ENCODE data around the gene PARP6. TPM values are rescaled to one million over a fixed set of nuclear protein-coding genes. Genes with fewer than 3 reads are reported as not detected.
A peak's percentile ranks its signal among the peaks of the same experiment; 100 is the strongest.

The PARP6 gene
- total RNA-seq, 4 donors from 2014 or later = 52.4 to 65.7 (median 59.4) TPM

DNA sequence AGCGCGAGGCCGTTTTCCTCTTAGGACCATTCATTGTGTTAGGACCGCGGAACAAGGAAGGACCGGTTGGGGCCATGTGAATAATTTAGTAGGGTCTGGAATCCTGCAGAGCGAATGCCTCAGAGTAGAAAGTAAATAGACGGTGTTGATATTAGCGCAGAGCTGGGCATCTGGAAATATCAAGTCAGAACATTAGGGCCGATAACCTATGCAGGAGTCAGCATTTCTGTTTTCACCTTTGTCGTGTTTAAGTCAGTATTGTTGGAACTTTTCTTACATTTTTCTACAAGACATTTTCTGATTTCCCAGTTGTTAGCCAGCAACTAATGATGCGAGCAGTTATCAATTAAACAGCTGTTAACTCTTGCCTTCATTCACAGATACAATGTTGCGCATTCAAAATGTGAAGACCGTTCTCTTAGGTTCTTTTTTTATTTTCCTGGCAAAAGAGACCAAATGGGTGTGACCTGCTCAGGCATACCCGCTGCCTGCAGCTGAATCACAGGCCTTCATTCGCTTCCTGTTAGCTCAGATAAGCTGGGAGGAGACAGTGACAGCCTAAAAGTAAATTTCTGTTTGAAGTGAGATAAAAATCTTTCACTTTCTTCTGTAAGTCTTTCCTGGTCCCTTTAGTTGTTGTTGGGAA lies 40.4 kb downstream of the PARP6 start:
- DNase-seq (ENCODE audit: low spot score) (no peak), ATAC-seq (ENCODE audit: low FRiP score) (peak; percentile 30)
- TF ChIP-seq CTCF (IDR thresholded peaks at IDR 0.05) = no peak

GRCh38 chr15:72231066-72231832 lies 41.1 kb downstream of the PARP6 start, which contains the start of gene PKM:
TSS of gene PKM (minus strand) at chr15:72231190. CDS start at chr15:72219097, 12,093 bp downstream.
- peak; percentile 86 for DNase-seq (ENCODE audit: low spot score)
- TF ChIP-seq CTCF (IDR thresholded peaks at IDR 0.05) = no peak
- ATAC-seq (ENCODE audit: low FRiP score) = peak; percentile 72

DNA sequence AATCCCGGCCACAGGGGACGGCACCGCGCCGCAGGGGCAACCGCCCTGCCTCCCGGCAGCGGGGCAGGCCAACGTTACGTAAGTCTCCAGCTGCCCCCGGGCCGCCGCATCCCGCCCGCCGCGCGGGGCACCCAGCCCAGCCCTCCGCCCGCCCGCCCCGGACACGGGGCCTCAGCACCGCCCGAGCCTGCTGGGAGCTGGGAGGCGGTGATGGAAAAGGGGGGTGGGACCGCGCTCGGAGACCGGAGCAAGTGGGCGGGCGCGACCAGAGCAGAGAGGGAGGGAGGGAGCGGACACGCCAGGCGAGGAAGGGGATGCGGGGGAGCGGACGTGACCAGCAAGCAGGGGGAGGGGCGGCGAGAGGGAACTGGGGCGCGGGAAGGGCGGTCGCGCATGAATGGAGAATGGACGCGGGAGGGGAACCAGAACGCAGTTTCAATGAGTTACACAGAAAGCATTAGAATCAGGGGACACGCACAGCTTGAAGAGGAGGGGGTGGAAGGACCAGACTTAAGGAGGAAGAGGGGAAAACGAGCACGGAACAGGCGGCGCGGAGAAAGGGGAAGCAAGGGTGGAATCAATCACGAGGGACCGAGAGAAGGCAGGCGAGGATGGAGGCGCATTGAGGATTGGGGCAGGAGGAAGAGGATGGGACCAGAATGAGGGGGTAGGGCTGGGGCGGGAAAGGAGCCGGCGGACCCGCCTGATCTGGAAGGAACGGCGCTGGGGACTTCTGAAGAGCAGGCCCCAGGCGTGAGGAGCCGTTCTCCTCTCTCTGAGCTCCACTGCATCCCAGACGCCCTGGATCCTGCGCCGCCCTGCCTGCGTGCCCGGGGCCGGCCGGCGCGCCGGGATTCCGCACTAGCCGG lies 41.9 kb downstream of the PARP6 start:
- no peak for TF ChIP-seq CTCF (IDR thresholded peaks at IDR 0.05)
- peak; percentile 68 for ATAC-seq (ENCODE audit: low FRiP score)

DNA sequence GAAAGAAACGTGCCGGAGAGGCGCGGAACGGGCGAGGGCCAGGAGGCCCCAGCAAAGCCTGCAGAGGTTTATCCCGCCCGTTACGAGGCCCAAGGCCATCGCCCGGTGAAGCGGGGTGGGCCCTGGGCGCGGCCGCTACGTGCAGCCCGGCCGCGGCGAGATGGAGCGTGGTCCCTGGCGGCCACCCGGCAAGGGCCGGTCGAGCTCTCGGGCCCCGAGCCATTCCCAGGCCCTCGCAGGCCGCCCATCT lies 42.5 kb downstream of the PARP6 start:
- DNase-seq (ENCODE audit: low spot score) (no peak), ATAC-seq (ENCODE audit: low FRiP score) (no peak)
- TF ChIP-seq CTCF (IDR thresholded peaks at IDR 0.05) = no peak

More for the DNA sequence above, 41.9 kb downstream of the PARP6 start:
- DNase-seq (ENCODE audit: low spot score) = peak; percentile 89

DNA sequence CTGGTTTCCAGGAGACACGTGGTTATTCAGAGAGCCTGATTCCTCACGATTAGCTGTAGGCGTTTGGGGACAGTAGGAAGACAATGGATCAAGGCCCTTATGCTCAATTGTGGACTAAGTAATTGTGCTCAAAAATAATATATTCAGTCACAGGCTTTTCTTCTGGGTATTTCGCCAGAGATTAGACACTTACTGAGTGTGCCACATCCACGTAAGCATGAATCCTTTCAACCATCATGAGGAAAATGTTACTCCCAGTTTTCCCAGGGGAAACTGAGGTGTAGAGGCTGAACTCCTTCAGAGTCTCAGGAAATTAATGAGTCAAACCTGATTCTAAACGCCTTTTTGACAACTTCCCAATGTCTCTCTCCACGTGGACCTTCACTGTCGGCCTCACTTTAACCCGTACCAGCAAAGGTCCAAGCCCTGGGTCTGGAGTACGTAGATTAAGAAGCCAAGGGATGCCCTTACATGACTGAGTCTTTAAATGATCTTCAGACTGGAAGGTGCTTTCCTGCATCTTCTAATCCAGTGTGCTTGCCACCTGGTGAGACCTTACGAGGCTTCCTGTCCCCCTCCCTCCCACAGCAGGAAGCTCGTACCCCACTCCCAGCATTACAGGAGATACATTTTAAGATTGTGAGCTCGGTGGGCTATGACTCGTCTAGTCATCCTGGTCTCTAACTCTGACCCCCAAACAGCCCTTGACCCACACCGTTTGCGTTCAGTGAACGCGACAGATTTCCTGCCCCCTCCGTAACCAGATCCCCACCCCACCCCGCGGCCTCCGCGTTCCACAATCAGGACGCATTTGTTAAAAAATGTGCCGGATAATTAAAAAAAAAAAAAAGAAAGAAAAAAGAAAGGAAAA lies 43.0 kb downstream of the PARP6 start:
- no peak for TF ChIP-seq CTCF (IDR thresholded peaks at IDR 0.05)
- ATAC-seq (ENCODE audit: low FRiP score) = no peak
- no peak for DNase-seq (ENCODE audit: low spot score)

DNA sequence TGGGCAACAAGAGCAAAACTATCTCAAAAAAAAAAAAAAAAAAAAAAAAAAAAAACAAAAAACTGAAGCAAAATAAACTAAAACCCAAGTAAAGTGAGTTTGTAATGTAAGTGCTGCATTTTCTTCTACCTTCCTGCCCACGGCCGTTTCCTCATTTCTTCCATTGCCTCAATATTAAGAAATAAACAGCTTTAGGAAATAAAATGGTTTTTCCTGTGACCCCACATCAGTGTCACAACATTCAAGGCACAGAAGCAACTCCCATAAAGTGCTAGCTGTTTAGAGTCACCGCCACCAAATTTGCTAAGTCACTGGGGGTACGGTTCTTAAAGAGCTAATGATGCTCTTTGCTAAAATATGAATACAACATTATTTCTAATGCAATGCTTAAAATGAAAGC lies 44.6 kb downstream of the PARP6 start:
- no peak for TF ChIP-seq CTCF (IDR thresholded peaks at IDR 0.05)
- no peak for ATAC-seq (ENCODE audit: low FRiP score)
- DNase-seq (ENCODE audit: low spot score) = no peak
